PFSK-1 (cell line): Measurements from ENCODE around the gene ABCC8.

Experiments
- POLR2AphosphoS5 ChIP-seq: IDR thresholded peaks from 2 replicates; pipeline ENCODE4 v1.6.1; 2012; ENCODE audit warnings: low read depth, mild to moderate bottlenecking, control low read depth, low read length, moderate library complexity
- SIN3A ChIP-seq: IDR thresholded peaks from 2 replicates; pipeline ENCODE4 v1.6.1; 2012; ENCODE audit warnings: mild to moderate bottlenecking, low read length, moderate library complexity, borderline replicate concordance; ENCODE audit not compliant: insufficient read depth

GRCh38 chr11:17481905-17482304 lies 5.3 kb upstream of the ABCC8 start:
- no peak for TF ChIP-seq POLR2AphosphoS5
- no peak for TF ChIP-seq SIN3A
